ENCODE results near the gene SLC9A4.

SLC9A4 gene

DNA sequence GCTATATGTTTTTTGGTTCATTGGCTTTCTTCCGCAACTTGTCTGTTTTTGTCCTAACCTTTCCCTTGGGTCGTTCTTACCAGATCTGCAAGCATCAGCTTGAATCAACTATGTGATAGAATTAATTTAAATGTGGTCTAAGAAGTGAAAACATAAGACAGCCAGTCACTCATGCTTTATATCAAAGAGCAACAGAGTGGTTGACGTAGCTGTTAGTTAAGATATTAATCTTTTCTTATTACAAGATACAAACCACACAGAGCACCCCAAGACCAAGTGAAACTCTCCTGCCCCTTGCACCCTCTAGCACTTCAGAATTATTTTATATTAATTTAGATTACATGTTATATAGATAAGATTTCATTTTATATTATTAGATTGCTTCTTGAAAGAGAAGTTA lies 34.9 kb upstream of the SLC9A4 start (continued):
- TF ChIP-seq, protein P1, sequence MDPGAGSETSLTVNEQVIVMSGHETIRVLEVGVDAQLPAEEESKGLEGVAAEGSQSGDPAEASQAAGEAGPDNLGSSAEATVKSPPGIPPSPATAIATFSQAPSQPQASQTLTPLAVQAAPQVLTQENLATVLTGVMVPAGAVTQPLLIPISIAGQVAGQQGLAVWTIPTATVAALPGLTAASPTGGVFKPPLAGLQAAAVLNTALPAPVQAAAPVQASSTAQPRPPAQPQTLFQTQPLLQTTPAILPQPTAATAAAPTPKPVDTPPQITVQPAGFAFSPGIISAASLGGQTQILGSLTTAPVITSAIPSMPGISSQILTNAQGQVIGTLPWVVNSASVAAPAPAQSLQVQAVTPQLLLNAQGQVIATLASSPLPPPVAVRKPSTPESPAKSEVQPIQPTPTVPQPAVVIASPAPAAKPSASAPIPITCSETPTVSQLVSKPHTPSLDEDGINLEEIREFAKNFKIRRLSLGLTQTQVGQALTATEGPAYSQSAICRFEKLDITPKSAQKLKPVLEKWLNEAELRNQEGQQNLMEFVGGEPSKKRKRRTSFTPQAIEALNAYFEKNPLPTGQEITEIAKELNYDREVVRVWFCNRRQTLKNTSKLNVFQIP (CRISPR knock-in tag; IDR thresholded peaks at IDR 0.05; ENCODE audit: borderline replicate concordance, low read depth): no peak
- TF ChIP-seq, protein P2, sequence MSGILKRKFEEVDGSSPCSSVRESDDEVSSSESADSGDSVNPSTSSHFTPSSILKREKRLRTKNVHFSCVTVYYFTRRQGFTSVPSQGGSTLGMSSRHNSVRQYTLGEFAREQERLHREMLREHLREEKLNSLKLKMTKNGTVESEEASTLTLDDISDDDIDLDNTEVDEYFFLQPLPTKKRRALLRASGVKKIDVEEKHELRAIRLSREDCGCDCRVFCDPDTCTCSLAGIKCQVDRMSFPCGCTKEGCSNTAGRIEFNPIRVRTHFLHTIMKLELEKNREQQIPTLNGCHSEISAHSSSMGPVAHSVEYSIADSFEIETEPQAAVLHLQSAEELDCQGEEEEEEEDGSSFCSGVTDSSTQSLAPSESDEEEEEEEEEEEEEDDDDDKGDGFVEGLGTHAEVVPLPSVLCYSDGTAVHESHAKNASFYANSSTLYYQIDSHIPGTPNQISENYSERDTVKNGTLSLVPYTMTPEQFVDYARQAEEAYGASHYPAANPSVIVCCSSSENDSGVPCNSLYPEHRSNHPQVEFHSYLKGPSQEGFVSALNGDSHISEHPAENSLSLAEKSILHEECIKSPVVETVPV (CRISPR knock-in tag; IDR thresholded peaks at IDR 0.05): no peak
- TF ChIP-seq RARB (CRISPR knock-in tag; IDR thresholded peaks at IDR 0.05): no peak

DNA sequence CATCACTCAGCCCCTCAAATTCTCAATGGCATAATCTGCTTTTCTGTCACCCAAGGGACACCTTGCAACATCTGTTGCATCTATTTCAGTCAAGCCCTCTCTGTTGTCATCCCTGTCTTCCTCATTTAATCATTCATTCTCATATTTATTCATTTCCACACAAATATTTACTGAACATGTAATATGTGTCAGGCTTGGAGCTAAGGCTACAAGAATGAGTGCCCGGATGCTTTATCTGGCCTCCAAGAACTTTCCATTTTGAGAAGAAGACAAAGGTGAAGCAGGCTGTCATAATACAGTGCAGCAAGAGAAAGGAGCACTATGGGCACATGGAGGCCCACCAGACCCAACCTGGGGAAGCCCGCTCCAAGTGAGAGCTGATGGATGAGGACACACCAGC lies 34.4 kb upstream of the SLC9A4 start:
- TF ChIP-seq, protein P3, sequence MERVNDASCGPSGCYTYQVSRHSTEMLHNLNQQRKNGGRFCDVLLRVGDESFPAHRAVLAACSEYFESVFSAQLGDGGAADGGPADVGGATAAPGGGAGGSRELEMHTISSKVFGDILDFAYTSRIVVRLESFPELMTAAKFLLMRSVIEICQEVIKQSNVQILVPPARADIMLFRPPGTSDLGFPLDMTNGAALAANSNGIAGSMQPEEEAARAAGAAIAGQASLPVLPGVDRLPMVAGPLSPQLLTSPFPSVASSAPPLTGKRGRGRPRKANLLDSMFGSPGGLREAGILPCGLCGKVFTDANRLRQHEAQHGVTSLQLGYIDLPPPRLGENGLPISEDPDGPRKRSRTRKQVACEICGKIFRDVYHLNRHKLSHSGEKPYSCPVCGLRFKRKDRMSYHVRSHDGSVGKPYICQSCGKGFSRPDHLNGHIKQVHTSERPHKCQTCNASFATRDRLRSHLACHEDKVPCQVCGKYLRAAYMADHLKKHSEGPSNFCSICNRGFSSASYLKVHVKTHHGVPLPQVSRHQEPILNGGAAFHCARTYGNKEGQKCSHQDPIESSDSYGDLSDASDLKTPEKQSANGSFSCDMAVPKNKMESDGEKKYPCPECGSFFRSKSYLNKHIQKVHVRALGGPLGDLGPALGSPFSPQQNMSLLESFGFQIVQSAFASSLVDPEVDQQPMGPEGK (CRISPR knock-in tag; IDR thresholded peaks at IDR 0.05; ENCODE audit: borderline replicate concordance): no peak
- TF ChIP-seq RARB (CRISPR knock-in tag; IDR thresholded peaks at IDR 0.05): no peak
- TF ChIP-seq, protein P2 (CRISPR knock-in tag; IDR thresholded peaks at IDR 0.05): no peak
- TF ChIP-seq ARNTL (CRISPR knock-in tag; IDR thresholded peaks at IDR 0.05; ENCODE audit: borderline replicate concordance, low read depth): no peak
- no peak for TF ChIP-seq ZNF70 (CRISPR knock-in tag; IDR thresholded peaks at IDR 0.05)
- no peak for TF ChIP-seq SNAI2 (CRISPR knock-in tag; IDR thresholded peaks at IDR 0.05)
- no peak for TF ChIP-seq CSDC2 (CRISPR knock-in tag; IDR thresholded peaks at IDR 0.05)
- TF ChIP-seq ZFP30 (CRISPR knock-in tag; IDR thresholded peaks at IDR 0.05): no peak
- TF ChIP-seq, protein P4, sequence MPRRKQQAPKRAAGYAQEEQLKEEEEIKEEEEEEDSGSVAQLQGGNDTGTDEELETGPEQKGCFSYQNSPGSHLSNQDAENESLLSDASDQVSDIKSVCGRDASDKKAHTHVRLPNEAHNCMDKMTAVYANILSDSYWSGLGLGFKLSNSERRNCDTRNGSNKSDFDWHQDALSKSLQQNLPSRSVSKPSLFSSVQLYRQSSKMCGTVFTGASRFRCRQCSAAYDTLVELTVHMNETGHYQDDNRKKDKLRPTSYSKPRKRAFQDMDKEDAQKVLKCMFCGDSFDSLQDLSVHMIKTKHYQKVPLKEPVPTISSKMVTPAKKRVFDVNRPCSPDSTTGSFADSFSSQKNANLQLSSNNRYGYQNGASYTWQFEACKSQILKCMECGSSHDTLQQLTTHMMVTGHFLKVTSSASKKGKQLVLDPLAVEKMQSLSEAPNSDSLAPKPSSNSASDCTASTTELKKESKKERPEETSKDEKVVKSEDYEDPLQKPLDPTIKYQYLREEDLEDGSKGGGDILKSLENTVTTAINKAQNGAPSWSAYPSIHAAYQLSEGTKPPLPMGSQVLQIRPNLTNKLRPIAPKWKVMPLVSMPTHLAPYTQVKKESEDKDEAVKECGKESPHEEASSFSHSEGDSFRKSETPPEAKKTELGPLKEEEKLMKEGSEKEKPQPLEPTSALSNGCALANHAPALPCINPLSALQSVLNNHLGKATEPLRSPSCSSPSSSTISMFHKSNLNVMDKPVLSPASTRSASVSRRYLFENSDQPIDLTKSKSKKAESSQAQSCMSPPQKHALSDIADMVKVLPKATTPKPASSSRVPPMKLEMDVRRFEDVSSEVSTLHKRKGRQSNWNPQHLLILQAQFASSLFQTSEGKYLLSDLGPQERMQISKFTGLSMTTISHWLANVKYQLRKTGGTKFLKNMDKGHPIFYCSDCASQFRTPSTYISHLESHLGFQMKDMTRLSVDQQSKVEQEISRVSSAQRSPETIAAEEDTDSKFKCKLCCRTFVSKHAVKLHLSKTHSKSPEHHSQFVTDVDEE (CRISPR knock-in tag; IDR thresholded peaks at IDR 0.05): no peak
- TF ChIP-seq, protein P1 (CRISPR knock-in tag; IDR thresholded peaks at IDR 0.05; ENCODE audit: borderline replicate concordance, low read depth): no peak
- TF ChIP-seq ZNF8 (CRISPR knock-in tag; IDR thresholded peaks at IDR 0.05): no peak
- no peak for TF ChIP-seq TOX (CRISPR knock-in tag; IDR thresholded peaks at IDR 0.05; ENCODE audit: borderline replicate concordance)
- ATAC-seq: no peak

DNA sequence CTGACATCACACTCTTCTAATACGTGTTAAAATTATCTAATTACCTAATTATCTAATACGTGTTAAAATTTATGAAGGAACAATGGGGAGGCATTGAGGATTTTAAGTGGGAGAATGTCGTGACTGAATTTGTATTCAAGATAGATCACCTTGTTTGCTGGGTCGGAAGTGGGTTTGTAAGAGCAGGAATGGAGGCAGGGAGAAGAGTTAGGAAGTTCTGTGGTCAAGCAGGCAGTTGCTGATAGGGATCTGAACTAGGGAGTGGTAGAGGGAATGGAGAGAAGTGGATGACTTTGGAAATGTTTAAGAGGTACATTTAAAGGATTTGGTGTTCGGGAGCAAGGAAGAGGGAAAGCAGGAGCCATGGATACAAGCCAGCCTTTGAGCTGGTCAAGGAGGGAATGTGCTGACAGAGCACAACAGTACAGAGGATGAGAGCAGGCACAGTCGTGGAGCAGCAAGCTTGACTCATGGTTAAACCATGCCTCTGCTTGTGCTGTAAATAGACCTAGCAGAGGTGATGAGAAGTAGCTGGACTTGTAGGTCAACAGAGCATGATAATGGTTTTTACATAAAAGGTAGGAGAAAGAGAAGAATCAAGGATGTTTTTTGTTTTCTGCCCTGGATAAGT lies 33.8 kb upstream of the SLC9A4 start:
- TF ChIP-seq ZFP3 (CRISPR knock-in tag; IDR thresholded peaks at IDR 0.05) (no peak), CSDC2 (CRISPR knock-in tag; IDR thresholded peaks at IDR 0.05) (no peak), OSR1 (CRISPR knock-in tag; IDR thresholded peaks at IDR 0.05) (no peak), TOX (CRISPR knock-in tag; IDR thresholded peaks at IDR 0.05; ENCODE audit: borderline replicate concordance) (no peak), ZC3H10 (CRISPR knock-in tag; IDR thresholded peaks at IDR 0.05) (no peak)
- ATAC-seq: no peak
